ENCODE results near the gene ALK.

The ALK gene

GRCh38 chr2:29182334-29182733, 739.1 kb downstream of the ALK start:
- Histone ChIP-seq H3K9me3 (replicated peaks; ENCODE audit: insufficient read depth, low read length) (no peaks in the 10 kb centered on the region), H3K79me2 (ENCODE audit: low read length) (no peaks in the 10 kb centered on the region), H3K9me2 (replicated peaks; ENCODE audit: insufficient read depth, low read length) (no peaks in the 10 kb centered on the region), H3F3A (ENCODE audit: insufficient read depth, low read length) (no peaks in the 10 kb centered on the region), H2AFZ (ENCODE audit: low read length) (no peak overlapping the region), H3K4me2 (ENCODE audit: low read depth, low read length) (no peak overlapping the region), H4K20me1 (ENCODE audit: insufficient read depth, low read length) (no peaks in the 10 kb centered on the region), H3K27ac (ENCODE audit: low read length) (no peak overlapping the region), H3K36me3 (replicated peaks; ENCODE audit: insufficient read depth, low read length) (no peaks in the 10 kb centered on the region), H3K27me3 (replicated peaks; ENCODE audit: insufficient read depth, low read length) (no peaks in the 10 kb centered on the region), H3K4me3 (ENCODE audit: low read length) (no peak overlapping the region), H3K9ac (ENCODE audit: low read length) (no peak overlapping the region), H3K4me1 (ENCODE audit: low read length) (no peaks in the 10 kb centered on the region)
- no peak for DNase-seq
- no peak for TF ChIP-seq CTCF (IDR thresholded peaks at IDR 0.05; ENCODE audit: low read length)
- TF ChIP-seq EZH2 (optimal IDR thresholded peaks at IDR 0.05; ENCODE audit: low read depth, low read length), result no peak
- TF ChIP-seq EZH2phosphoT487 (IDR thresholded peaks at IDR 0.05; ENCODE audit: low read length), result no peak

GRCh38 chr2:29175338-29175737, 746.0 kb downstream of the ALK start:
- H2AFZ ChIP-seq (ENCODE audit: low read length), result no peak overlapping the region
- H3K9me2 ChIP-seq (replicated peaks; ENCODE audit: insufficient read depth, low read length), result no peaks in the 10 kb centered on the region
- H4K20me1 ChIP-seq (ENCODE audit: insufficient read depth, low read length), result no peaks in the 10 kb centered on the region
- no peaks in the 10 kb centered on the region for H3K36me3 ChIP-seq (replicated peaks; ENCODE audit: insufficient read depth, low read length)
- DNase-seq, result no peak
- no peak overlapping the region for H3K4me3 ChIP-seq (ENCODE audit: low read length)
- H3K9me3 ChIP-seq (replicated peaks; ENCODE audit: insufficient read depth, low read length), result no peaks in the 10 kb centered on the region
- H3K79me2 ChIP-seq (ENCODE audit: low read length), result no peaks in the 10 kb centered on the region
- H3K27ac ChIP-seq (ENCODE audit: low read length), result no peak overlapping the region
- H3K4me2 ChIP-seq (ENCODE audit: low read depth, low read length), result no peak overlapping the region
- TF ChIP-seq EZH2 (optimal IDR thresholded peaks at IDR 0.05; ENCODE audit: low read depth, low read length) (no peak), EZH2phosphoT487 (IDR thresholded peaks at IDR 0.05; ENCODE audit: low read length) (no peak), CTCF (IDR thresholded peaks at IDR 0.05; ENCODE audit: low read length) (no peak)
- no peaks in the 10 kb centered on the region for H3K4me1 ChIP-seq (ENCODE audit: low read length)
- H3K27me3 ChIP-seq (replicated peaks; ENCODE audit: insufficient read depth, low read length), result no peaks in the 10 kb centered on the region
- H3K9ac ChIP-seq (ENCODE audit: low read length), result no peak overlapping the region
- no peaks in the 10 kb centered on the region for H3F3A ChIP-seq (ENCODE audit: insufficient read depth, low read length)

GRCh38 chr2:29174937-29175336, 746.4 kb downstream of the ALK start:
- TF ChIP-seq CTCF (IDR thresholded peaks at IDR 0.05; ENCODE audit: low read length) (no peak), EZH2 (optimal IDR thresholded peaks at IDR 0.05; ENCODE audit: low read depth, low read length) (no peak), EZH2phosphoT487 (IDR thresholded peaks at IDR 0.05; ENCODE audit: low read length) (no peak)
- no peaks in the 10 kb centered on the region for H3F3A ChIP-seq (ENCODE audit: insufficient read depth, low read length)
- H3K4me2 ChIP-seq (ENCODE audit: low read depth, low read length), result no peak overlapping the region
- H2AFZ ChIP-seq (ENCODE audit: low read length), result no peak overlapping the region
- no peaks in the 10 kb centered on the region for H4K20me1 ChIP-seq (ENCODE audit: insufficient read depth, low read length)
- no peak overlapping the region for H3K27ac ChIP-seq (ENCODE audit: low read length)
- DNase-seq, result no peak
- no peaks in the 10 kb centered on the region for H3K9me2 ChIP-seq (replicated peaks; ENCODE audit: insufficient read depth, low read length)
- no peaks in the 10 kb centered on the region for H3K4me1 ChIP-seq (ENCODE audit: low read length)
- no peak overlapping the region for H3K9ac ChIP-seq (ENCODE audit: low read length)
- H3K79me2 ChIP-seq (ENCODE audit: low read length), result no peaks in the 10 kb centered on the region
- no peak overlapping the region for H3K4me3 ChIP-seq (ENCODE audit: low read length)
- no peaks in the 10 kb centered on the region for H3K36me3 ChIP-seq (replicated peaks; ENCODE audit: insufficient read depth, low read length)
- no peaks in the 10 kb centered on the region for H3K9me3 ChIP-seq (replicated peaks; ENCODE audit: insufficient read depth, low read length)
- no peaks in the 10 kb centered on the region for H3K27me3 ChIP-seq (replicated peaks; ENCODE audit: insufficient read depth, low read length)
